HEK293T (cell line): Measurements from ENCODE around the gene MAP3K9.

Experiments used
- ARNT ChIP-seq: fragments of 450-650 bp; IDR thresholded peaks from 2 replicates; pipeline ENCODE4 v1.6.1; 2017; ENCODE audit warnings: mild to moderate bottlenecking
- BHLHE40 ChIP-seq: fragments of 450-650 bp; IDR thresholded peaks from 2 replicates; pipeline ENCODE4 v1.6.1; 2016; ENCODE audit warnings: mild to moderate bottlenecking, moderate library complexity, borderline replicate concordance
- CTBP1 ChIP-seq: fragments of 450-650 bp; IDR thresholded peaks from 2 replicates; pipeline ENCODE4 v1.6.1; 2016; ENCODE audit warnings: borderline replicate concordance
- FOXA1 ChIP-seq: fragments of 450-650 bp; IDR thresholded peaks from 2 replicates; pipeline ENCODE4 v1.6.1; 2016; ENCODE audit warnings: mild to moderate bottlenecking
- FOXK2 ChIP-seq: fragments of 450-650 bp; IDR thresholded peaks from 2 replicates; pipeline ENCODE4 v1.6.1; 2016; ENCODE audit warnings: mild to moderate bottlenecking
- HDGF ChIP-seq: fragments of 450-650 bp; IDR thresholded peaks from 2 replicates; pipeline ENCODE4 v1.6.1; 2017; ENCODE audit warnings: antibody characterized with exemption, borderline replicate concordance
- NFRKB ChIP-seq: fragments of 450-650 bp; IDR thresholded peaks from 2 replicates; pipeline ENCODE4 v1.6.1; 2016; ENCODE audit warnings: mild to moderate bottlenecking, moderate library complexity
- SP1 ChIP-seq: fragments of 450-650 bp; IDR thresholded peaks from 2 replicates; pipeline ENCODE4 v1.6.1; 2017
- TARDBP ChIP-seq: fragments of 450-650 bp; IDR thresholded peaks from 2 replicates; pipeline ENCODE4 v1.6.1; 2016
- ZNF384 ChIP-seq: fragments of 450-650 bp; IDR thresholded peaks from 2 replicates; pipeline ENCODE4 v1.6.1; 2016

DNA sequence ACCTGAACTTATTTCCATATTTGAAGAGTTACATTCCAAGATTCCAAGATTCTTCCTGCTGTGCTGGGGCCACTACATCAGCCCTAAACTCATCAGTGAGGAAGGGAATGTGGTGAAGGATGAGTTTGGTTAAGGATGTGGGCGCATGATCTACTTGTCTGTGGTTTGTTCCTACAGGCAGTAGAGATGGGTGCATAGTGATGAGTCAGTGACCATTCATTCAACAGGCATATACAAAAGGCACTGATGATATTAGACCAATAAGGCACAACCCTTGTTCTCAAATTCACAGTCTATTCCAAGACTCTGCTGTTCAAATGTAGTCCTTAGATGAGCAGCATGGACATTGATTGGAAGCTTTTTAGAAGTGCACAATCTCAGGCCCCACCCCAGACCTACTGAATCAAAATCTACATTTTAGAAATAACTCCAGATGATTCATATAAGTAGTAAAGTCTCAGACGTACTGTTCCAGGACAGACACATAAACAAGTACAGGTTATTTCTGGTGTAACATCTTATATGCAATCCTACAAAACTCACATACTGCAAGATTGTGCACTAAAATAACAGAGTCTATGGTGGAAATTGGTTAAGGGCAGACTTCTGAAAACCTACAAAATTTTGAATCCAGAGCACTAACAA is 47.7 kb upstream of the MAP3K9 start:
- no peak for TF ChIP-seq ZNF384
- no peak for TF ChIP-seq CTBP1
- TF ChIP-seq NFRKB: no peak
- TF ChIP-seq SP1: no peak
- TF ChIP-seq HDGF: no peak
- TF ChIP-seq BHLHE40: no peak
- no peak for TF ChIP-seq ARNT
- TF ChIP-seq FOXK2: no peak
- TF ChIP-seq FOXA1: no peak
- no peak for TF ChIP-seq TARDBP
